AG04450 (cell line): ENCODE data around the gene ANKRD52. TPM values are rescaled to one million over a fixed set of nuclear protein-coding genes. Genes with fewer than 3 reads are reported as not detected.

Experiments used
- CTCF ChIA-PET: fragments of 300-600, 350-600 bp; formaldehyde crosslinking; extraction: SDS; loops from one replicate; lab custom pipeline; 2022; ENCODE audit warnings: antibody characterized with exemption, inconsistent platforms; lab: Charles Lee
- POLR2A ChIA-PET: fragments of 350-600 bp; formaldehyde crosslinking; extraction: SDS; loops from one replicate; lab custom pipeline; 2021; ENCODE audit warnings: antibody characterized with exemption, inconsistent platforms; lab: Yijun Ruan, JAX
- DNase-seq: peaks from one replicate; pipeline ENCODE4 v3.0.0-alpha.2; 2011; ENCODE audit warnings: low read depth, low spot score
- H3K27ac ChIP-seq: one replicate; pipeline ENCODE4 v1.5.1; 2012; ENCODE audit warnings: low read depth, low read length, control low read depth
- H3K27me3 ChIP-seq: one replicate; pipeline ENCODE4 v1.6.0; 2012; ENCODE audit warnings: low read length; ENCODE audit not compliant: control insufficient read depth, insufficient read depth
- H3K4me3 ChIP-seq: 2 replicates; pipeline ENCODE4 v1.5.1; 2011; ENCODE audit warnings: mild to moderate bottlenecking, low read depth, low read length, control low read depth
- H3K9me3 ChIP-seq: 2 replicates; pipeline ENCODE4 v1.5.1; 2012; ENCODE audit warnings: low read length; ENCODE audit not compliant: control insufficient read depth, insufficient read depth
- polyA minus RNA-seq: library from RNA; depleted of rRNA, polyadenylated mRNA; stranded (reverse); fragments of >200 nt; gene quantifications from 2 replicates; pipeline ENCODE4 v1.2.3, GENCODE V29; 2011; rRNA and poly(A)+ RNA removed
- polyA plus RNA-seq: library from polyadenylated mRNA; depleted of rRNA; stranded (reverse); fragments of >200 nt; gene quantifications from 2 replicates; pipeline ENCODE4 v1.2.3, GENCODE V29; 2011; rRNA removed
- TF ChIP-seq, protein P1 (sequence below): IDR thresholded peaks from 2 replicates; pipeline ENCODE4 v1.5.1; 2011; ENCODE audit warnings: low read depth, low read length, control low read depth, inconsistent platforms

ANKRD52 gene
- polyA plus RNA-seq: 16.0 and 20.2 TPM in 2 replicates
- polyA minus RNA-seq: 34.8 and 35.0 TPM in 2 replicates

DNA sequence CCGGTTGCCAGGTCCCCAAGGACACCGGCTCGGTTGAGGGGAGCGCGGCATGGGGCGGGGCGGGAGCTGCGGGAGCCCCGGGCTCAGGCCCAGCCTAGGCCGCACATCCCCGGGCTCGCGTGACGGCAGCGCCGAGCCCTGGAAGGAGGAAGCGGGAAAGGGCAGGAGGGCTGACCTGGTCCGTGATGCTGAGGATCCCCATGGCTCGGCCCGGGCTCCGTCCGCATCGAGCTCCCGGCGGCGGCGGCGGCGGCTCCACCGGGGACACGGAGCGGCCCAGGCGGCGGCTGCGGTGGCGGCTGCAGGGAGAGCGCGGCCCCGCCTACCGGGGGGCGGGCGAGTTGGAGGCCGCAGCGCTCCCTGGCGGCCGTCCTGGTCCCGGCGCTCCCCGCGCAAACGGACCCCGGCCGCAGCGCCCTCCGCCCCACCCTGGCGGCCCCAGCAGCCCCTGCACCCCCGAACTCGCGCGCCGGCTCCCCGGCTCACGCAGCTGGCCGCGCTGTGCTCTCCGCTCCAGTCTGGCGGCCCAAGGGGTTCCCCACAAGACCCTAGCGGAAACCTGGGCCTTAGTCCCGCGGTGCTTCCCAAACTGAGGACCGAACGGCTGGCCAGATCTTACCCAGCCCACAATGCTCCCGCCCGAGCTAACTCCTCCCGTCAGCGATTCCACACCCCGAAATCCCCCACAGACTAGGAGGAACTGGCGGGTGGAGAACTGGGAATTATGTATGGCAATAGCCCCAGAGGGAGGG lies at the start of gene ANKRD52:
TSS of gene ANKRD52 (minus strand) at position 317 of the 752 bp plus-strand sequence. CDS start at position 202, 115 bp downstream.
- peak within 1 kb of the TSS; percentile 77 for H3K4me3 ChIP-seq
- no peaks in the 10 kb centered on the region for H3K27me3 ChIP-seq
- H3K27ac ChIP-seq: peak within 1 kb of the TSS; percentile 73
- CTCF ChIA-PET: interaction anchor here (0.5 to 4.0 kb wide), 15 partner anchors 9 to 377 kb away, joined by 3 to 23 read pairs (median 3); partner anchors contain the start of genes COQ10A, ESYT1, RNF41 and SMARCC2
- TF ChIP-seq, protein P1, sequence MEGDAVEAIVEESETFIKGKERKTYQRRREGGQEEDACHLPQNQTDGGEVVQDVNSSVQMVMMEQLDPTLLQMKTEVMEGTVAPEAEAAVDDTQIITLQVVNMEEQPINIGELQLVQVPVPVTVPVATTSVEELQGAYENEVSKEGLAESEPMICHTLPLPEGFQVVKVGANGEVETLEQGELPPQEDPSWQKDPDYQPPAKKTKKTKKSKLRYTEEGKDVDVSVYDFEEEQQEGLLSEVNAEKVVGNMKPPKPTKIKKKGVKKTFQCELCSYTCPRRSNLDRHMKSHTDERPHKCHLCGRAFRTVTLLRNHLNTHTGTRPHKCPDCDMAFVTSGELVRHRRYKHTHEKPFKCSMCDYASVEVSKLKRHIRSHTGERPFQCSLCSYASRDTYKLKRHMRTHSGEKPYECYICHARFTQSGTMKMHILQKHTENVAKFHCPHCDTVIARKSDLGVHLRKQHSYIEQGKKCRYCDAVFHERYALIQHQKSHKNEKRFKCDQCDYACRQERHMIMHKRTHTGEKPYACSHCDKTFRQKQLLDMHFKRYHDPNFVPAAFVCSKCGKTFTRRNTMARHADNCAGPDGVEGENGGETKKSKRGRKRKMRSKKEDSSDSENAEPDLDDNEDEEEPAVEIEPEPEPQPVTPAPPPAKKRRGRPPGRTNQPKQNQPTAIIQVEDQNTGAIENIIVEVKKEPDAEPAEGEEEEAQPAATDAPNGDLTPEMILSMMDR: peak; percentile 44
- POLR2A ChIA-PET: interaction anchor here (0.8 to 1.8 kb wide), 5 partner anchors 9 to 265 kb away, joined by 3 to 14 read pairs (median 4); partner anchors contain the start of genes COQ10A, RNF41 and TIMELESS
- peak; percentile 43 for DNase-seq
- H3K9me3 ChIP-seq: no peaks in the 10 kb centered on the region; the same call in 1 of the 2 replicates

DNA sequence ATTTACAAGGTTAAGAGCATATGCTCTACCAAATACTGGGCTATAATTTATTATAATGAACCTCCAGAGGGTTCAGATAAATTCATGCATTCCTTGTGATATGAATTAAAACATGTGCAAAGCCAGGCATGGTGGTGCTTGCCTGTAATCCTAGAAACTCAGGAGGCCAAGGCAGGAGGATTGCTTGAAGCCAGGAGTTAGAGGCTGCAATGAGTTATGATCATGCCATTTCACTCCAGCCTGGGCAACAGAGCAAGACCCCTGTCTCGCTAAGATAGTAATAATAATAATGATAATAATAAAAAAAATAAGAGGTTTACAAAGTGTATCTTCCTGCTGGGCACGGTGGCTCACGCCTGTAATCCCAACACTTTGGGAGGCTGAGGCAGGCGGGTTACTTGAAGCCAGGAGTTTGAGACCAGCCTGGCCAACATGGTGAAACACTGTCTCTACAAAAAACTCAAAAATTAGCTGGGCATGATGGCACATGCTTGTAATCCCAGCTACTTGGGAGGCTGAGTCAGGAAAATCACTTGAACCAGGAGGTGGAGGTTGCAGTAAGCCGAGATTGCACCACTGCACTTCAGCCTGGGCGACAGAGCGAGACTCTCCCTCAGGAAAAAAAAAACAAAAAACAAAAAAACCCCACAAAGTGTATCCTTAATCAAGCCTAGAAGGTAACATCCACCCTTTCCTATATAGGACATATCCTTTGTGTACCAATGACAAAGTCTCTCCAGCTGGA lies 49.2 kb upstream of the ANKRD52 start:
- ChIA-PET CTCF (no interaction called here), POLR2A (no interaction called here)
- Histone ChIP-seq H3K27ac (no peak overlapping the region), H3K27me3 (no peaks in the 10 kb centered on the region), H3K4me3 (no peak overlapping the region), H3K9me3 (no peaks in the 10 kb centered on the region)
- no peak for DNase-seq
- TF ChIP-seq, protein P1: no peak

DNA sequence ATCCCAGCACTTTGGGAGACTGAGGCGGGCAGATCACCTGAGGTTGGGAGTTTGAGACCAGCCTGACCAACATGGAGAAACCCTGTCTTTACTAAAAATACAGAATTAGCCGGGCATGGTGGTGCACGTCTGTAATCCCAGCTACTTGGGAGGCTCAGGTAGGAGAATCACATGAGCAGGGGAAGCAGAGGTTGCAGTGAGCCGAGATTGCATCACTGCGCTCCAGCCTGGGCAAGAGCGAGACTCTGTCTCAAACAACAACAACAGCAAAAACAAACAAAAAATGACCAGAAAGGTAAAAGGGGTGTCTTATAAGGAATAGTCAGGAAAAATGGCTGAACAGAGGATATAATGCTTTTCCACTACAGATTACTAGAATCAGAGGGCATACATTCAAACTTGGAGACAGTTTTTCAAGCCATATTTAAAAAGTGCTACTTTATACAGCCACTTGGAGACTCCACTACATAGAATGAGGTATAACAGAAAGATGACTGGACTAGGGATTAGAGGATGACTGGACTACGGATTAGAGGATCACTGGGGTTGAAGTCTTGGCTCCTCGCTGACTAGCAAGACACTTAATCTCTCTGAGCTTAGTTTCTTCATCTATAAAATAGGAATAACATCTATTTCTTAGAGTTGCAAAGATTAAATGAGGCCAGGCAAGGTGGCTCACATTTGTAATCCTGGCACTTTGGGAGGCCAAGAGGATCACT lies 46.8 kb upstream of the ANKRD52 start:
- Histone ChIP-seq H3K4me3 (no peak overlapping the region), H3K27ac (no peak overlapping the region), H3K27me3 (no peaks in the 10 kb centered on the region), H3K9me3 (no peaks in the 10 kb centered on the region)
- TF ChIP-seq, protein P1: no peak
- CTCF ChIA-PET: no interaction called here
- POLR2A ChIA-PET: no interaction called here
- no peak for DNase-seq

DNA sequence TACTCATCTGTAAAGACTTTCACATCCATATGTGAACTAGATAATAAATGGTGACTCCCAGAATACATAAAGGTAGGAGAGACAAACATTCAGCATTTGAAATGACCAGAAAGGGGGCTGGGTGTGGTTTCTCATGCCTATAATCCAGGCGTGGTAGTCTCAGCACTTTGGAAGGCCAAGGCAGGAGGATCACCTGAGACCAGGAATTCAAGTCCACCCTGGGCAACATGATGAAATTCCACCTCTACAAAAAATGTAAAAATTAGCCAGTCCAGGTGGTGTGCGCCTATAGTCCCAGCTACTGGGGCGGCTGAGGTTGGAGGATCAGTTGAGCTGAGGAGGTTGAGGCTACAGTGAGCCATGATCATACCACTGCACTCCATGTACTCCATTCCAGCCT lies 46.1 kb upstream of the ANKRD52 start:
- ChIA-PET POLR2A (no interaction called here), CTCF (no interaction called here)
- Histone ChIP-seq H3K27me3 (no peaks in the 10 kb centered on the region), H3K27ac (no peak overlapping the region), H3K9me3 (no peaks in the 10 kb centered on the region), H3K4me3 (no peak overlapping the region)
- TF ChIP-seq, protein P1: no peak
- no peak for DNase-seq
